HG02571 (cell line): ENCODE data around the gene TTC23L.
A peak's percentile ranks its signal among the peaks of the same experiment; 100 is the strongest.
"Not testable (repeated sequence)": the region's sequence is repeated elsewhere in the genome, so short reads cannot be mapped to it uniquely, and the experiment has no call there.

Experiments used
- ATAC-seq: cut with Tn5 transposase; IDR thresholded peaks from one replicate; pipeline ENCODE4 v1.9.1; 2021; ENCODE audit warnings: mild to moderate bottlenecking, moderate library complexity; ENCODE audit not compliant: unreplicated experiment

Gene TTC23L

DNA sequence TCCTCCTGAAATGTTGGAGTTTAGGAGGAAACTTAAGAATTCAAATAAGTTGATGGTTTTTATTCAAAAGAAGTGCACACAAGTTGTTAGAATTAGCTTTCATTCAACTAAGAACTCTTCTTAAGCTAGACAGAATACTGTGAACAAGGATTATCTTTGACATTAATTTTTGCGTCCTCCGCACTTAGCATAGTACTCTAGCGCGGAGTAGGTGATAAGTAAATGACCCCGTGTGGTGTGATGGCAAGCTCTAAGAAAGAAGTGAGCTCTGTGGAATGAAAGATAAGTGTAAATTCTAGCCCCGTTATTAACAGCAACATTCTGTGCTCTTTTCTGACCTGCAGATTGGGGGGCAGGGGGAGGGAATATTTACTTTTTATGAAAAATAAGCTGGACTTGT is 77.6 kb downstream of the TTC23L start:
- ATAC-seq = no peak

DNA sequence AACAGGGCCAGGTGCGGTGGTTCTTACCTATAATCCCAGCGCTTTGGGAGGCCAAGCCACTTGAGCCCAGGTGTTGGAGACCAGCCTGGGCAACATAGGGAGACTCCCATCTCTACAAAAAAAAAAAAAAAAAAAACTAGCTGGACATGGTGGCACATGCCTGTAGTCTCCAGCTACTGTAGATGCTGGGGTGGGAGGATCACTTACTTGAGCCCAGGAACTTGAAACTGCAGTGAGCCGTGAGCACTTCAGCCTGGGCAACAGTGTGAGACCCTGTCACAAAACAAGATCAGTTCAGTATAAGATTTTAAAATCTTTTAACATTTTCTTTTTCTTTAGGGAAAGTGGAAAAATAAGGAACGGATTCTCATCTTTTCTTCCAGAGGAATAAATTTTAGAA is 79.1 kb downstream of the TTC23L start:
- ATAC-seq = no peak

DNA sequence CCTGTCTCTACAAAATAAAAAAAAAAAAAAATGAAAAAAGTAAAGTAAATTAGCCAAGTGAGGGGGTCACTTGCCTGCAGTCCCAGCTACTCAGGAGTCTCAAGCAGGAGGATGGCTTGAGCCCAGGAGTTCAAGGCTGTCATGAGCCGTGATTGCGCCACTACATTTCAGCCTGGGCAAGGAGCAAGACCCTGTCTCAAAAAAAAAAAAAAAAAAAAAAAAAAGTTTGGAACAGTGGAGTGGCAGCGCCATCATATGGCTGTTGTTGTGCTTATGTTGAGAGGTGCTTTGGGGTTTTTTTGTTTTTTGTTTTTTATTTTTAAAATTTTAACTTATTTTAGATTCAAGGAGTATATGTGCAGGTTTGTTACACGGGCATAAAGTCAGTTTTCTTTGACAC is 80.1 kb downstream of the TTC23L start:
- ATAC-seq = no peak

DNA sequence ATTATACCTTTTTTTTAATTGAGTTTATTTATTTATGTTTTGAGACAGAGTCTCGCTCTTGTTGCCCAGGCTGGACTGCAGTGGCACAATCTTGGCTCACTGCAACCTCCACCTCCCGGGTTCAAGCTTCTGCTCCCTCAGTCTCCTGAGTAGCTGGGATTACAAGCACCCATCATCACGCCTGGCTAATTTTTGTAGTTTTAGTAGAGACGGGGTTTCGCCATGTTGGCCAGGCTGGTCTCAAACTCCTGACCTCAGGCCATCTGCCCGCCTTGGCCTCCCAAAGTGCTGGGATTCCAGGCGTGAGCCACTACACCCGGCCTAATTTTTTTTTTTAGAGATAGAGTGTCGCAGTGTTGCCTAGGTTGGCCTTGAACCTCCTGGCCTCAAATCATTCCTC is 84.3 kb downstream of the TTC23L start:
- ATAC-seq = not testable (repeated sequence)

DNA sequence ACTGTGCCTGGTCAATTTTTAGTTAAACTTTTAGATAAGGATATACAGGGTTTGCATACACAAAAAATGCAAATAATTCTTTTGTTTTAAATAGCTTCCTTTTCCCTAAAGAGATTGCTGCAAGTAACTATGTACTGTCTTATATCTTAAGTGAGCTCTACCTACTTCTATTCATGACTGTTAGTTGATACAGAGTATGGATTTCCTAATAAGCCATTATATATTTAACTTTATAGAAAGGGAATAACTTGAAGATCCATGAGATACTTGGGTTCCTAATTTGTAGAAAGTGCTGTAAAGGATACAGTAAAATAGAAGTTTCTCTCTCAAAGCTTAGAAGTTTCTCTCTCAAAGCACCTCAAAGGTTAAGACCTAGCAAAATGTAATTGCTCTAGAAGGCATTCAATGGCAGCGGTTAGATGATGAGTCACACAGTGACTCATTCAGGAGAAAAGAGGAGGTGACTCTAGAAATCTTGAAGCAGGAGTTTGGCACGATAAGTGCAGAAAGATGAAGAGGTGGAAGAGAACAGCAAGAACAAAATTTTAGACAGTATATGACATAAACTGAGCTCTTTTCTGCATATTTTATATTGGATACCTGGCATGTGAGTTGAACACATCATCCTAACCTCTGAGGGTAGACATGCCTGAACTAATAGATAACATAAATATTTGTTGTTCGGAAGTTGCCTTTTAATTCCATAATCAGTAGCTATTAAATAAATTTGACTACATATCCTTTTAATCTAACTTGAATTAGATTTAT is 84.9 kb downstream of the TTC23L start:
- peak; percentile 60 for ATAC-seq

DNA sequence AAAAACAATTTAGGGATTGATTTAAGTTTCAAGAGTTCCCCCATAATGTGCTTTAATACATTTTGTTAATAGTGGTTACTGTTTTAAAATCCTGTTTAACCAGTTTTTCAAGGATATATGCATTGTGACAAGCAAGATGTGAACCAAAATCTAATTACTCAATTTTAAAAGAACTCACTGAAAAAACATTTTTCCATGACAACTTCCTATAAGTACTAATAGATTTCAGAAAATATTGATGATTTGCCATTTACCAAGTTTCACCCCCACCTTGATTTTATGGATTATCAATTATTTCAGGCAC is 85.5 kb downstream of the TTC23L start:
- ATAC-seq = no peak

DNA sequence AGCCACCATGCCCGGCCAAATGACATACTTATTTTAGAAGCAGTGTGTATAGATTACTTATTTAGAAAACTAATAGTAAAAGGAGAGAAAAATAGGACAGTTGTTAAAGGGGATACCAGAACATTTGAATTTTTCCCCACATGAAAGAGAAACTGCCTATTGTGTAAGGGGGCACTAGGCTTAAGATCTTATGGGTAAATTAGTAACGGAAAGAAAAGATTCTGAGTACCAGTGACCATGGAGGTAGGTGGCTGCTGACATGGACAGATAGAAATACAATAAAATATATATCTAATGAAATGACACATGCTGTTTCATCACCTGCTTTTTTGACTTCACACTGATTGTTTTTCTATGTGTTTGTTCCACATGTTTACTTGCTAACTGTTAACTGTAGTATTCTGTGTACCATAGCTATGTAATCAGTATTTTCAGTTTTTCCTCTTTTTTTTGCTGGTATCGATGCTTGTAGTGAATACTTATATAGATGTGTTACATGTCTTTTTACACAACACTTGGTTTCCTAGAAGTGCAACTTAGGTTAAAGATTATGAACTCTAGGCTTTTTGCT is 87.4 kb downstream of the TTC23L start:
- ATAC-seq = no peak

DNA sequence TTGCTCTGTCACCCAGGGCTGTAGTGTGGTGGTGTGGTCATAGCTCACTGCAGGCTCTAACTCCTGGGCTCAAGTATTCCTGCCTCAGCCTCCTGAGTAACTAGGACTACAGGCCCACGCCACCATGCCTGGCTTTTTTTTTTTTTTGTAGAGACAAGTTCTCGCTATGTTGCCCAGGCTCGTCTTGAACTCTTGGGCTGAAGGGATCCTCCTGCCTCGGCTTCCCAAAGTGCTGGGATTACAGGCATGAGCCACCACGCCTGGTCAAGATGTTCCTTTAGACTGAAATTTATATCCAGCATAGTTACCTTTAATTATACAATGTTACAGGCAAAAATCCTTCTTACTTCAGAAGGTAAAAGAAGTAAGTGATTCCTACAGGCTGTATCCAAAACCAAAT is 88.8 kb downstream of the TTC23L start:
- no peak for ATAC-seq

DNA sequence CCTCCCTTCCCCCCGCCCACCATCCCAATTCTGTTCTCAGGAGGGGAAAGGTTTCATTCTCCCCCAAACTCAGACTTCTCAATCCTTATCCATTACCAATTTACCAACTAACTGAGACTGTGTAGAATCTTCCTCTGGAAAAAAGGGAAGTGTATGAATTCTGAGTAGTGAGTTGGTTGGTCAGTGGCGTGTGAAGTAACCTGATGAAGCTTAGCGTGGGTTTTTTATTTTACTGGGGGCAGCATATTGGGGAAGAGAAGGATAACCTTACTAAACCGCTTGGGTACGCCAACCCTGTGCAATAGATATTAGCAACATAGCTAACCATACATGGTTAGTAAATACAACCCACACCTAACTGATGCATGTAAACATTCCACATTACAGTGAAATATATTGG is 89.3 kb downstream of the TTC23L start:
- no peak for ATAC-seq

DNA sequence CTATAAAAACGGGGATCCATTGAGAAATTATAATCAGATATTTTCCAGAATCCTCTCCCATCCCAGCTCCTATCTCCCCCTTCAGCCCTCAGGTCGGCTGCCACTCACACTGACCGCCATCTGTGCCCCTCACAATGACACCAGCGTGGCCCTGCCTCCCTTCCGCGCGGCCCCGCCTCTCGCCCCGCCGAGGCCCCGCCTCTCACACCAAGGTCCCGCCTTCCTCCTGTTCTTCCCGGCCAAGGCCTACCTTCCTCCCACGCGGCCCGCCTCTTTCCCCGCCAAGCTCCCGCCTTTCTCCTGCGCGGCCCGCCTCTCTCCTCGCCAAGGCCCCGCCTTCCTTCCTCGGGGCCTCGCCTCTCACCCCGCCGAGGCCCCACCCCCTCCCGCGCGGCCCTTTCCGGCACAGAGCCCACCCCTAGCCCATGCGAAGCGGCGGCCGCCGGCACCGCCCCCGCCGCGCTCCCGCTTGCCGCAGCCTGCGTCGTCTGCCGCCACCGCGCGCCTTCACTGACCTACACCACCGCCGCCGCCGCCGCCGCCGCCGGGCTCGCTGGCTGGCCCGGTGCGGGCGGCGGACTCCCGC is 90.3 kb downstream of the TTC23L start, which contains the start of gene DNAJC21:
Gene DNAJC21 (plus strand): TSS at position 426 of the 586 bp plus-strand sequence. CDS start 261 bp downstream, outside the sequence.
- ATAC-seq = peak; percentile 87

DNA sequence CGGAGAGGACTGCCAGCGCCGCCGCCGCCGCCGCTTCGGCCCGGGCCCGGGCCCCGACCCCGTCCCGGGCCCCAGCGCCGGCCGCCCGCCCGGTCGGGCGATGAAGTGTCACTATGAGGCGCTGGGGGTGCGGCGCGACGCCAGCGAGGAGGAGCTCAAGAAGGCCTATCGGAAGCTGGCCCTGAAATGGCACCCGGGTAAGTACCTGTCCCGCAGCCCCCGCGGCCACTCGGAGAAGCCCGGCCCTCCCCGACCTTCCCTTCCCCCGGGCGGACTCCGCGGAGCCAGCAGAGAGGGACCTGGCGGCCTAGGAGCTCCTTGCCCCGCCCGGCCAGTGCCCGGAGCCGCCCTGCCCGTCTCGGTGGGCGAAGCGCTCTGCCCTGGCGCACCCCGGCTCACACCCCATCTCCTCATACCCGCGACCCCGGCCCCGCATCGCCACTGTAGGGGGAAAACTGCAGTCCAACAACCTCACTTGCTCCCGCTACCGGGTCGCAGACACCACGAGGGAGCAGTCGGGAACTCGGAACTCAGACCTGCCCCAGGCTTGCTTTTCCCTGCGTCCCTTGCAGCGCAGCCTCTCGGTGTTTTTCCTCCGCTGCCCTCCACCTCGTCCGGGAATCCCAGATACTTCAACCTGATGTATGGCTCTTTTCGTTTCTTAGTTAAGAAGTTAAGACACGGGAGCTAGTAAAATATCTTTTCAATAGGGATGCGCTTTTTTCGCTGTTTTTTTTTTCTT is 90.9 kb downstream of the TTC23L start:
- ATAC-seq = peak; percentile 77

DNA sequence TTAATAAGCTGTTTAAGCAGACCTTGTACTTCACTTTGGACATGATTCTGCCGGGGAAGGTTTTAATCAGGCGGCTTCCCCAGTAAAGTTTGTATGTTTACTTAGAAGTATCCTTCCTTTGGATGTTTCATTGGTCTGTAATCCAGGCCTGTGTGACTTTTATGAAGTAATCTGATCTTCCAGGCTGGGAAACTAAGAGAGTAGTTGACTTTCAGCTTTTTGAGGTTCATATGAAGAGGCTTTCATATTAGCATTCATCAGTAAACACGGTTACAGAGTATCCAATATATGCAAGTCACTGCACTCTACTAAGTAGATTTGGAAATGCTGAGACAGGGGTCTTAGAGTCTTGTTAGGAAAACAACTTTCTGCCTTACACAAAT is 91.5 kb downstream of the TTC23L start:
- no peak for ATAC-seq

DNA sequence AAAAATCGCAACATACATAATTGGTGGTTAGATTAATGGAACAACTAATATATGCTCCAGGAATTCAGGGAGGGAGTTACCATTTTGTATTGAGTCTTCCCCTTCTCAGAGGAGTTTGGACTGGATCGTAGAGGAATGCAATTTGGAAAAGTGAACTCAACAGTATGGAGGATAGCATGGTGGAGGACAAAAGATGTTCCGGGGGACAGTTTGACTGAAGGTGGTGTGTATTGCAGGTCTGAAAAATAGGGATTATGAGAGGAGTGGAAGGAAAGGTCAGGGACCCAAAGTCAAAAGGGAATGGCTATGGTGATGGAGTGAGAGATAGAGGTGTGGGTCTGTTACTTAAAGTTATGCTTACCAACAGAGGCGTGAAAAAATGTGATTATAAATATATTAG is 91.9 kb downstream of the TTC23L start:
- no peak for ATAC-seq

DNA sequence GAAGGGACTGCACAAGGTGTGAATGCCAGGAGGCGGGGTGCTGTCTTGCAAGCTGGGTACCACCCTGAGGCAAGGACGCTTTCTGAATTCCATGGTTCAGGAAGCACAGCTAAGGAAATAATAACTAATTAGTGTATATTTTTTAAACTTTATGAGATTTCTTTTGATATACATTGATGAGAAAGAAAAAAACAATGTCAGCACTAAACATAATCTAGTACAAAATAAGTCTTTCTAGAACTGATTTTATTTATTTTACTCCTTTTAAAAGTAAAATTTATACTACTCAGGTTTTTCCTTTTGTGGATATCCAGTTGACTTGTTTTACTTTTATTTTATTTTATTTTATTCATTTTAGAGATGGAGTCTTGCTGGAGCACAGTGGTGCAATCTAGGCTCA is 94.0 kb downstream of the TTC23L start:
- ATAC-seq = no peak

DNA sequence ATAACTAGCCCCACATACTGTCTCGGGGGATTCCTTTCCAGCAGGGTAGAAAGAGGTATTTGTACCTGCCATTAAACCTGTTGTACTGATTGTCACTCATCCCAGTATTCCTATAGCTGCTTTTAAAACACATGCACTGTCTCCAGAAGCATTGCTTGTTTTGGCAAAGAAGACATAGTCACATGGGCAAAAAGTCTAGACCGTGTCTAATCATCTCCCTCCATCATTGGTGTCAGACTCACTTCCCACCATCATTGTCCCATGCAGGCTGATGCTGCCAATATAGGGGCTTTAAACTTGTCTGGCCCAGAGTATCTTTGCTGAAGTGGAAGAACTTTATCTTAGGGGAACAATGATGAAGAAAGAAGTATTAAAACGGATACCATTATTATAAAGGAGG is 103.0 kb downstream of the TTC23L start:
- ATAC-seq = no peak

DNA sequence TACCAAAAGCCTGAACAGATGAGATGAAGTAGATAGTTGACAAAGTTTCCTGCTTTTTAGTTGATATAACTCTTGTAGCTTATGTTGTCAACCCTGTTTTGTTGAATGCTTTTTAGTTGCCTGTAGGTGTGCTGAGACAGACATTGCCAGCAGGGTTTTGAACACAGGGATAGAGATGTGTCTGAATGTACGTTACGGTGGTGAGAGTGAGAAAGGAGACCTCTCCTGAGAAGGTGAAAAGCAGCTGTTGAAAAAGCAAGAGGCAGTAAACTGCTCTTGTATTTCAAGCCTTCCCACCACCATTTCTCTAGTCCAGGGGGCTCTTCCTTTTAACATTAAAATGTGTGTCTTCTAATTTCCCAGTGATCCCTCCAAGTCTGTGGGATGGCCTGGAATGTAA is 105.1 kb downstream of the TTC23L start:
- ATAC-seq = no peak

DNA sequence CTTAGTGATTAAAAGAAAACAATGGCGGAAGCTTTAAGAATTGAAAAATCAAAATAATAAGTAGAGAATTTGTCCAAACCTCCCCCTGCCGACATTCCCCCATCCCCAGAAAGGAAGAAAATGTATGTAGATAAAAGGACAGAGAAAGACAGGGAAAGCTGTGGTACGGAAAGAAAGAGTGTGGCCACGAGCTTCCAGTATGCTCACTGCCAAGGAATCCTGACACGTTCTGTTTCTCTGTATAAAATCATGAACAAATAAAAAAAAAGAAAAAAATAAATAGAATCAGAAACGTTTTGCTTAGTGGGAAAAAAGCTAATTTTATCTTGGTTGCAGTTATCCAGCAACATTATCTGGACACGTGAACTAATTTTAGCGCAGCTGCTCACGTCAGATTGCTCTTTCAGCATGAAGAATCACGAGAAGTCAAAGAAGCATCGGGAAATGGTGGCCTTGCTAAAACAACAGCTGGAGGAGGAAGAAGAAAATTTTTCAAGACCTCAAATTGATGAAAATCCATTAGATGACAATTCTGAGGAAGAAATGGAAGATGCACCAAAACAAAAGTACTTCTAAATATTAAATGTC is 105.6 kb downstream of the TTC23L start:
- no peak for ATAC-seq
